Keratinocyte (primary cell): ENCODE results near the gene SCYL3. TPM values are rescaled to one million over a fixed set of nuclear protein-coding genes. Genes with fewer than 3 reads are reported as not detected.

Source experiments
- DNase-seq: peaks from one replicate; pipeline ENCODE4 v3.0.0-alpha.2; 2011; ENCODE audit warnings: low read depth, missing footprints, low spot score
- FAIRE-seq: peaks from 2 replicates; lab custom pipeline; 2011; peaks lifted over from hg19 to GRCh38; lab: Jason Lieb, UNC
- H2AFZ ChIP-seq: 2 replicates; pipeline ENCODE4 v1.6.0; 2012; ENCODE audit warnings: low read length, control low read depth, inconsistent platforms; ENCODE audit not compliant: control insufficient read depth
- H3K27ac ChIP-seq: 2 replicates; pipeline ENCODE4 v1.5.1; 2011; ENCODE audit warnings: low read length; ENCODE audit not compliant: control insufficient read depth, insufficient read depth
- H3K27me3 ChIP-seq: 3 replicates; pipeline ENCODE4 v1.6.0; 2011; ENCODE audit warnings: low read length; ENCODE audit not compliant: control insufficient read depth, insufficient read depth; ENCODE audit errors: extremely low read depth
- H3K36me3 ChIP-seq, 2 experiments: 2 replicates in 1 of 2; 3 replicates in 1 of 2; pipeline ENCODE4 v1.5.1; 2011; ENCODE audit warnings: low read length in 2 of 2, mild to moderate bottlenecking in 1 of 2; ENCODE audit not compliant: control insufficient read depth in 2 of 2, insufficient read depth in 2 of 2; ENCODE audit errors: extremely low read depth in 1 of 2
- H3K4me1 ChIP-seq: 3 replicates; pipeline ENCODE4 v1.5.1; 2011; ENCODE audit warnings: low read length; ENCODE audit not compliant: control insufficient read depth, insufficient read depth; ENCODE audit errors: extremely low read depth
- H3K4me2 ChIP-seq: 3 replicates; pipeline ENCODE4 v1.6.0; 2011; ENCODE audit warnings: low read depth, low read length; ENCODE audit not compliant: control insufficient read depth, insufficient read depth; ENCODE audit errors: extremely low read depth
- H3K4me3 ChIP-seq, 3 experiments: fragments of 200-600 bp in 1 of 3; sonication (generic) in 1 of 3; 2 replicates in 2 of 3; 3 replicates in 1 of 3; pipeline ENCODE4 v1.5.1; 2011 to 2016; ENCODE audit warnings: low read length in 3 of 3, mild to moderate bottlenecking in 3 of 3, control low read depth in 2 of 3, inconsistent platforms in 1 of 3, low read depth in 1 of 3, mixed read lengths in 1 of 3, mixed run types in 1 of 3, moderate library complexity in 1 of 3; ENCODE audit not compliant: control insufficient read depth in 2 of 3, insufficient read depth in 2 of 3; ENCODE audit errors: extremely low read depth in 1 of 3
- H3K79me2 ChIP-seq: 2 replicates; pipeline ENCODE4 v1.6.0; 2012; ENCODE audit warnings: low read length; ENCODE audit not compliant: control insufficient read depth, insufficient read depth
- H3K9ac ChIP-seq: 3 replicates; pipeline ENCODE4 v1.6.0; 2011; ENCODE audit warnings: low read length; ENCODE audit not compliant: control insufficient read depth, insufficient read depth; ENCODE audit errors: extremely low read depth
- H3K9me1 ChIP-seq: 3 replicates; pipeline ENCODE4 v1.6.0; 2011; ENCODE audit warnings: low read length; ENCODE audit not compliant: control insufficient read depth, insufficient read depth; ENCODE audit errors: extremely low read depth
- H3K9me3 ChIP-seq: 2 replicates; pipeline ENCODE4 v1.5.1; 2012; ENCODE audit warnings: low read depth, low read length; ENCODE audit not compliant: control insufficient read depth
- H4K20me1 ChIP-seq: 3 replicates; pipeline ENCODE4 v1.6.0; 2011; ENCODE audit warnings: low read length; ENCODE audit not compliant: control insufficient read depth, insufficient read depth; ENCODE audit errors: extremely low read depth
- CTCF ChIP-seq, 3 experiments: IDR thresholded peaks in 1 of 3; conservative IDR thresholded peaks in 1 of 3; optimal IDR thresholded peaks in 1 of 3; 2 replicates in 2 of 3; 3 replicates in 1 of 3; pipeline versions ENCODE3 to v1.5.1; 2011; ENCODE audit warnings: low read length in 3 of 3, mild to moderate bottlenecking in 3 of 3, moderate library complexity in 2 of 3, control low read depth in 1 of 3, inconsistent platforms in 1 of 3; ENCODE audit not compliant: insufficient read depth in 2 of 3; ENCODE audit errors: extremely low read depth in 1 of 3
- EZH2 ChIP-seq: IDR thresholded peaks from one replicate; pipeline ENCODE4 v1.6.1; 2012; ENCODE audit warnings: inconsistent platforms, mild to moderate bottlenecking, low read length, moderate library complexity
- dilution Hi-C: fragments of 300-500 bp; cut with MboI; formaldehyde crosslinking; loops from one replicate; pipeline ENCODE4 v1.7.0; 2020; ENCODE audit warnings: low sequenced_read_pairs; ENCODE audit not compliant: extremely low pct_ligation_motif_present
- polyA plus RNA-seq, 5 experiments: library from polyadenylated mRNA; depleted of rRNA in 3 of 5; stranded (reverse) in 3 of 5; stranded (forward) in 1 of 5; unstranded in 1 of 5; fragments of >200 nt; gene quantifications; 1 replicate in 1 of 5; 2 replicates in 3 of 5; 3 replicates in 1 of 5; pipeline versions ENCODE4 v1.2.1 to v1.2.3, GENCODE V29; 2011 to 2012; ENCODE audit warnings: missing spikeins in 2 of 5, low read depth in 1 of 5, low replicate concordance in 1 of 5

SCYL3 gene
- polyA plus RNA-seq, 1 donor (not counting 4 experiments of a cell fraction or from before 2014, with no cell fraction given), result 8.0 TPM

- no peak overlapping the region for H2AFZ ChIP-seq
- DNase-seq (no peak), FAIRE-seq (no peak)
- H3K4me1 ChIP-seq, result no peaks in the 10 kb centered on the region
- H4K20me1 ChIP-seq, result no peaks in the 10 kb centered on the region
- H3K27me3 ChIP-seq, result no peaks in the 10 kb centered on the region
- H3K9me1 ChIP-seq, result no peaks in the 10 kb centered on the region
- dilution Hi-C loops, result no loop called here
- no peak overlapping the region for H3K4me2 ChIP-seq
- no peak overlapping the region for H3K4me3 ChIP-seq
- no peaks in the 10 kb centered on the region for H3K9me3 ChIP-seq
- no peak overlapping the region for H3K9ac ChIP-seq
- no peak overlapping the region for H3K27ac ChIP-seq
- no peaks in the 10 kb centered on the region for H3K36me3 ChIP-seq
- no peak for TF ChIP-seq CTCF (optimal IDR thresholded peaks at IDR 0.05 in 1 of 3, IDR thresholded peaks at IDR 0.05 in 1 of 3, conservative IDR thresholded peaks at IDR 0.05 in 1 of 3; ENCODE audit: extremely low read depth in 1 of 3, insufficient read depth in 2 of 3, low read length in 3 of 3)
- TF ChIP-seq EZH2, result no peak
- H3K79me2 ChIP-seq, result no peaks in the 10 kb centered on the region
Measured at GRCh38 chr1:169925505-169926482, 32.1 kb upstream of the SCYL3 start.

GRCh38 chr1:169924829-169925228 is 31.1 kb upstream of the SCYL3 start:
- H3K4me1 ChIP-seq, result no peaks in the 10 kb centered on the region
- TF ChIP-seq EZH2 (no peak), CTCF (optimal IDR thresholded peaks at IDR 0.05 in 1 of 3, IDR thresholded peaks at IDR 0.05 in 1 of 3, conservative IDR thresholded peaks at IDR 0.05 in 1 of 3; ENCODE audit: extremely low read depth in 1 of 3, insufficient read depth in 2 of 3, low read length in 3 of 3) (no peak)
- H3K27me3 ChIP-seq, result no peaks in the 10 kb centered on the region
- no peaks in the 10 kb centered on the region for H4K20me1 ChIP-seq
- H2AFZ ChIP-seq, result no peak overlapping the region
- H3K27ac ChIP-seq, result no peak overlapping the region
- H3K36me3 ChIP-seq, result no peaks in the 10 kb centered on the region
- dilution Hi-C loops, result no loop called here
- no peak overlapping the region for H3K4me2 ChIP-seq
- H3K4me3 ChIP-seq, result no peak overlapping the region
- no peaks in the 10 kb centered on the region for H3K79me2 ChIP-seq
- no peak overlapping the region for H3K9ac ChIP-seq
- no peak for DNase-seq
- H3K9me3 ChIP-seq, result no peaks in the 10 kb centered on the region
- H3K9me1 ChIP-seq, result no peaks in the 10 kb centered on the region
- no peak for FAIRE-seq
